GM18861 (cell line): ENCODE data around the gene CRHR2.

ENCODE experiments used
- ATAC-seq: cut with Tn5 transposase; IDR thresholded peaks from one replicate; pipeline ENCODE4 v1.9.1; 2021; ENCODE audit not compliant: unreplicated experiment

Gene CRHR2

DNA sequence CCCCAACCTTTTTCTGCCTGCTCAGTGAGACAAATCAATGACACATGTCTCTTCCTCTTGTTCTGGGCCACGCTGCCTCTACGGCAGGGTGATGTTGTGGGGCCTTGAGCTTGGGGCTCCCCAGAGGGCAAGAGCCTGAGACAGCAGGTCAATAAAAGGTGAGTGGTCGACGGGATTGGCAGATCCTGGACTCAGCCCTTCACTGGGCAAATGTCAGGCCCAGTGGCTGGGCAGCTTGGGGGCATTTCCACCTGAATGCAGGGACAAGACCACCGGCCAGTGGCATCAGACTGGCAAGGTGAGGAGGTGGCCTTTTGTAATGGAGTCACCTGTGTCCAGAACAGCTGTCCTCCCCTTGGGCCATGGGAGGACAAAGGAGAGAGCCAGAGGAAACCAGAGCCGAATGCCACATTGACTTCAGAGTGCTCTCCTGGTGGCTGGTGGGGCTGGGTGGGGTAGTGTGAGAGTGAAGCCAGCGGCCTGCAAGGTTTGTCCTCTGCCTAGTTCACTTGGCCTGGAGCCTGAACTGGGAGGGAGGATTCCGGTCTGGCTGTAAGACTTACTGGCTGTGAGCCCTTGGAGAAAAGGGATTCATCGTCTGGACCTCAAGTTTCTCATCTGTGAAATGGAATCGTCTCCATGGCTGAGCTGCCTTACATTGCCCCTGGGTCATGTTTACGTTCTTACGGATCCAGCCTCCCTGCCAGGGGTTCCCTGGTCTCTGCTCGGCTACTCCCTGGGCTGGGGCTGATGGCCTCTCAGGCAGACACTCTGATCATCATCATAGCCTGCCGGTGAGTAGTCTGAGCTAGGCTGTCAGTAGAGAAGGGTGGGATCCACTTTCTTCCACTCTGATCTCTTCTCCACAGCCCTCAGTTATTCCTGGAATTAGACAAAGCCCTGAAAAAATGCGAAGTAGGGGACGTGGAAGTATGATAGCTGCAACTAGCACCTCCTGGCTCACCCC is 25.4 kb upstream of the CRHR2 start:
- ATAC-seq, result no peak

DNA sequence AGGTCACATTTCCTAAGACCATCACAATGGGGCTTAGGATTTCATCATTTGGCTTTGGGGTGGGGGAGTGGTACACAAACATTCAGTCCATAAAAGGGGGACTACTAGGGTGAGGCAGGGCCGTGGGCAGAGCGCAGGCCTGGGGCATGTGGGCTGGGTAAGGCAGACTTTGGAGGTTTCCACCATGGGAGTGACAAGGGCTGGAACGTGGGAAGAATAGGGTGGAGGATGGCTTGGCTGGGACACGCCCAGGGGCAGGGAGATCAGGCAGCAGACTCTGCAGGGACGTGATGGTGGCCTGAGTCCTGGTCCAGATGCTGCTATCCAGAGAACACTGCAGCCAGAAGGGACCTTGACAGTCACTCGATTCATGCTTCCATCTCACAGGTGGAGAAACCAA is 24.7 kb upstream of the CRHR2 start:
- ATAC-seq, result no peak

DNA sequence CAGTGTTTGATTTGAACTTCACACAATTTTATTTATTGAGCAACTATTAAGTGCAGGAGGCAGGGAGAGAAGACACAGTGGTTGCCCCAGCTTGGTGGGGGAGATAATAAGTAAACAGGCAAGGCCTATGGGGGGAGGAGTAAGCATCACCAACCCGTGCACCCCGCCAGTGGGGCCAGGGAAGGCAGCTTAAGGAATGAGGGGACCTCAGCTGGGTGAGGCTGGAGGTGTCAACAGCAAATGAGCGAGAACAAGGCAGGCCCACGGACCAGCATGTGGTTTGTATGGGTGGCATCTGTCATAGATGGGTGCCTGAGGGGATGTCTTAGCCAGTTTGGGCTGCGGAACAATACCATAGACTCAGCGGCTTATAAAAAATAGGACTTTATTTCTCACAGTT is 24.1 kb upstream of the CRHR2 start:
- ATAC-seq, result no peak

DNA sequence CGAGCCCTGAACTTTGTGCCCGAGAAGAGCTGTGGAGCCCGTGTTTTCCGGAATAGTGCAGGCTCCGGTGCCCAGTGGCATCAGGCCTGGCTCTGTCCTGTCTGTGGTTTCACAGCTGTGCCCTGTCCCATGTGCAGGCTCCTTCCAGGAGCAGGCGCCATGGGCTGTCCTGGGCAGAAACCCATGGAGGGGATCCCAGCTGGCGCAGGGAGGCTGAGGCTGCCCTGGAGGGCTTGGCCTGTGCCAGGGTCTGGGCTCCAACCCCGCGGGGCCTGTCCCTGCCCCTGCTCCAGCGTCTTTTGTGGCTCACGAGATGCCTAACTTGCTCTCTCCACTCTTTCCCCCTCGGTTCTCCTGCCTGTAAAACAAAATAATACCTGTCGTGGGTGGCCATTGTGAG is 23.3 kb upstream of the CRHR2 start:
- ATAC-seq, result no peak

DNA sequence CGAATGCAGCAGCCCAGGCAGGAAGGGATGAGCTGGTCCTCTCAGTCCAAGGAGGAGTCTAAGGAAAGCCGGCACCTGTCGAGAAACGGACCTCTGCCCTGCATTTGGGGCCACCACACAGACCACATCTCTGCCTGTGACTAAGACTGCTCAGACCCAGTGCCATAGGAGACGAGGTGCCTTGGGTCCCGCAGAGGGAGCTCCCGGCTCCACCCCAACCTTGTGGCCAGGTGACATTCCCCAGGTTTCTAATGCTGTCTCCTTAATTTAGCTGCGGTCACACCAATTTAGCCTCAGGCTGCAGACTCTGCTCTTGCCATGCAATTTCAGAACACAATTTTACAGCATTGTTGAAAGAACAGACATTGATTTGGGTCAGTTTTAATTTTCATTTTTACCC is 22.8 kb upstream of the CRHR2 start:
- ATAC-seq, result no peak

DNA sequence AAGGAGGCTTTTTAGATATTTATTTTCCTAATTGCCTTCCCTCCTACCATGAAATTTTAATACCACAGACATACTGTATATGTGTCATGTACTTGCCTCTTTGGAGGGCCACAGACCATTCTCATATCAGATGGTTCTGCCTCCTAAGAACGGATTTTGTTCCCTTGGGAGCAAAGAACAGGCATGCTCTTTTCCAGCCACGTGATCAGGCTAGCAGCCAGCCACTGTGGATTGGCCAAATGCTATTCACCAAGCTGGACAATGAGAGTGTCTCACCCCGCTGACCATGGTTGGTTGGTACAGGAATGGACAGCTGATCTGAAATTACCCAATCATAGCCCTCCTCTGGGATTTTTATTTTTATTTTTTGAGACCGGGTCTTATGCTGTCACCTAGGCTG is 21.5 kb upstream of the CRHR2 start:
- ATAC-seq, result no peak

DNA sequence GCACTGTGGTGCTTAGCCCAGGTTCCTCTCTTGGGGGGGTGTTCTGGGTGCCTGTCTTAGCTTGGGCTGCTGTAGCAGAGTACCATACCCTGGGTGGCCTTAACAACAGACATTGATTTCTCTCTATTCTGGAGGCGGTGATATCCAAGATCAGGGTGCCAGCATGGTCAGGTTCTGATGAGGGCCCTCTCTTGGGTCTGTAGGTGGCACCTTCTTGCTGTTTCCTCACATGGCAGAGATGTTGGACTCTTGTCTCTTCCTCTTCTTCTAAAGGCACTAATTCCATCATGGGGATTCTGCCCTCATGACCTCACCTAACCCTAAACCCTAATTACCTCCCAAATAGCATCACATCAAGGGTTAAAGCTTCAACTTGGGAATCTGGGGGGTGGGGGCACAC is 19.9 kb upstream of the CRHR2 start:
- ATAC-seq, result no peak

DNA sequence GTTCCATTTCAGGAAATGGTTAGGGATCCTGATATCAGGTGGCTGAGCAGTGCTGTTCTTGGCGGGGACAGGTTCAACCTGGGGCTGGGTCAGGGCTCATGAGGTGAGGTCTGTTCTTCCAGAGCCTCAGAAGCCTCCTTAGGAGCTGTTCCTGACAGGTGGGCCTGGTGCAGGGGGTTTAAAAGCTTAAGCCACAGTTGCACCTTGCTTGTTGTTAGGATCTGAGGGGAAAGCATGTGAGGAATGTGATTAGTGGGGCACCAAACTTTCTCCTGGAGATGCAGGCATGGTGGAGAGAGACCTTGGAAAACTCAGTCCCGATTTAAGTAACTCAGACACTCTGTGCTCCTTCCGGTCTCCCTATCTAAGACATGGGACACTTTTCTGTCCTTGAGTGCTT is 18.7 kb upstream of the CRHR2 start:
- ATAC-seq, result no peak

DNA sequence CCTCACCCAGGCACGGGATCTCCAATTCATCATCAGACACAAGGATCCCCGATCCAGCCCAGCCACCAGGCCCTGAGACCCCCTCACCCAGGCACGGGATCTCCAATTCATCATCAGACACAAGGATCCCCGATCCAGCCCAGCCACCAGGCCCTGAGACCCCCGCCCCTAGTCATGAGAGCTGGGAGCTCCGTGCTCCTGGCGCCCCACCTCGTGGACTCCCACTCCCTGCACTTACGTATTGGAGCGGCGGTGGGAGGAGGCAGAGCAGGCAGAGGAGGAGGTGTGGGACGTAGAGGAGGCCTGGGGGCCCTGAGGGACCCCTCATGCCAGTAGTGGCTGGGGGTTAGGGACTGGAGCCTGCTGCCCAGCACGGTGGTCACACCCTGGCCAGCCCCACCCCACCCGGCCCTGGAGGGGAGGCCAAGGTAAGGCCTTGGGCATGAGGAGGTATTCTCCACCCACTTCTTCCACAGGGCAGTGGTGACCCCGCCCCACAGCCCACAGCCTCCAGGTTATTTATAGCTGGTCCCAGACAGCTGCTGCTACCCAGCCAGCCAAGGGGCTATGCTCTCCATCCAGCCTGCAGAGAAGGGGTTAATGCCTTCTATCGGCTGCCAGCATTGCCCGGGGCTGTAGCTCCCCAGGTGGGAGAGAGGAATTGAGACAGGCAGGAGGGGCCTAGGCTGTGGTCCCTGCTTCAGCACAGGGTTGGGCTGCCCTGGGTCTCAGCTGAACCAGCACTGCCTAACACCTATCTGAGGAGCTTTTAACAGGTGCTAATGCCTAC is 17.6 kb upstream of the CRHR2 start:
- ATAC-seq, result no peak

DNA sequence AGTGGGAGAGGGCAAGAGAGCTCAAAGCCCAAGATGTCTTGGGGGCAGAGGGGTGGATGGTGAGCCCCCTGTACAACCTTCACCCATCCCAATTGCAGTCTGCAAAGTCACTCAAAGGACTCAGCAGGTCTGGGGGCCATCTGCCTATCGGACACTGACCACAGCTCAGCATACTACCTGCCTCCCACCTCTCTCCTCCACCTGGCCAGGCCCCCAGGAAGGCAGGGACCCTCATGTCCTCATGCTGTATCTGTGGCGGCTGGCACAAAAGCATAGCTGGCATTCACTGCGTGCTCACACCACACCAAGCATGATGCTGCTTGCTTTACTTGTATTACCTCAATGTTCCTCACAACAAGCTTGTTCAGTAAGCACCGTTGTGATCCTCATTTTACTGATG is 16.2 kb upstream of the CRHR2 start:
- no peak for ATAC-seq

DNA sequence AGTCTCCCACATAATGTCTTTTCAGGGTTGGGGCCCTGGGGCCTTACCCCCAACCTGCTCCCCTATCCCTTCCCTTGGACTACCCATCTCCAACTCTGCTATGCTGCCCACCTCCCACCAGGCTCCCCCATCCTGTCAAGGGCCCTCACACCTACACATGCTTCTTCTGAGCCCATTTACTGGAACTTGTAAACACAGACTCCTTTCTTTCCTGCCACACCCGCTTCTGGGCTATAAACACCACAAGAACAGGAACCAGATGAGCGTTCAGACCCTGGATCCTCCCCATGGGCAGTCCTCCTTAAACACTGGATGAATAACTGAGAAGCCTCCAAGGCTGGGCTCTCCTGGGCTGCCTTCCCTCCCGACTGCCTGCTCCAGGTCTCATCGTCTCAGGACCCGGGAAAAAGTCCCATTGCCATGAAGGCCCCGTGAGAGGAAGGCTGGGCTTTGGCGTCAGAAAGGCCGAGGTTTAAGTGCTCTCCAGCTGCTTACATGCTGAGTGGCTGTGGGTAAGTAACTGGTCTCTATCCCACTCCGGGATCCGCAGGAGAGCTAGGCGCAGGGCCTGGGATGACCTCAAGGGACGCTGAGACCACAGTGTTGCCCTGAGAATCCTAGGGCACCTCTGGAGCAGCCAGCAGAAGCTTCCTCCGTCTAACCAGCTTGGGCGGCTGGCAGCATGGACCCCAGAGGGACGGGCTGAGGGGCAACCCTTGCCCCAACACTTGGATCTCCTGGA is 15.6 kb upstream of the CRHR2 start:
- ATAC-seq, result no peak

DNA sequence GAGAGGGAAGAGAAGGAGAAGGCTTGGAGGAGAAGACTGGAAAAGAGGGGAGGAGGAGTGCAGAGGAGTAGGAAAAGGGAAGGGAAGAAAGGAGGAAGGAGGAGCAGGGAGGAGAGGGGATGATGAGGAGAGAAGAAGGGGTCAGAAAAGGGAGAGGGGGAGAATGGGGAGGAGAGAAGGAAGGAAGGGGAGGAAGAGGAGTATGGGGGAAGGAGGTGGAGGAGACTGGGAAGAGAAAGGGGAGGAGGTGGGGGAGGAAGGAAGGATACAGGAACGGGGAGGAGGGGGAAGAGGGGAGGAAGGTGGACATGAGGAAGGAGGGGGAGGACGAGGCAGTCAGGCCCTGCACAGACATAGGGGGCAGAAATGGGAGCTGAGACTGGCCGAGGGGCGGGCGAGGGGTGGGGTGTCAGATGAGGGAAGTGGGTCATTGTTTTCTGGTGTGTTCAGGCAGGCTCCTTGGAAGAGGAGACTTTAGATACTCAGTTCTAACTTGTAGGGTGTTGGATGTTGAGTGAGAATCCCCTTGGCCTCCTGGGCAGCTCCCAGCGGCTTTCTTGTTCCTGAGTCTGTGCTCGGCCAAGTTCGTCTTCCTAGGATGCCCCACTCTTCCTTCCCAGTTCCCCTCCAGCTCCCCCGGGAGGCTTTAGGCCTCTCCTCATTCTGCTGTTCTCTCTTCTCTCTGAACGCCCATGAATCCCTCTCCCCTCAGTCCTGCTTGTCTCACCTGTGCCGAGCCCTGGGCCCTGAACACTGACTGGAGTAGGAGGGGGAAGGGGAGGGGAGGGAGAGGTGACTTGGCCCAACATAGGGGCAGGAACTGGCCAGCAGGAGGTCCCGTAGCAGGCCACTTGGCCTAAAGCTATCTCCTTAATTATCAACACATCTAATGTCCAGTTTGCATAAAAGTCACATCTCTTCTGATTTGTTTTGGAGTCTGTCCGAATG is 12.8 kb upstream of the CRHR2 start:
- no peak for ATAC-seq

DNA sequence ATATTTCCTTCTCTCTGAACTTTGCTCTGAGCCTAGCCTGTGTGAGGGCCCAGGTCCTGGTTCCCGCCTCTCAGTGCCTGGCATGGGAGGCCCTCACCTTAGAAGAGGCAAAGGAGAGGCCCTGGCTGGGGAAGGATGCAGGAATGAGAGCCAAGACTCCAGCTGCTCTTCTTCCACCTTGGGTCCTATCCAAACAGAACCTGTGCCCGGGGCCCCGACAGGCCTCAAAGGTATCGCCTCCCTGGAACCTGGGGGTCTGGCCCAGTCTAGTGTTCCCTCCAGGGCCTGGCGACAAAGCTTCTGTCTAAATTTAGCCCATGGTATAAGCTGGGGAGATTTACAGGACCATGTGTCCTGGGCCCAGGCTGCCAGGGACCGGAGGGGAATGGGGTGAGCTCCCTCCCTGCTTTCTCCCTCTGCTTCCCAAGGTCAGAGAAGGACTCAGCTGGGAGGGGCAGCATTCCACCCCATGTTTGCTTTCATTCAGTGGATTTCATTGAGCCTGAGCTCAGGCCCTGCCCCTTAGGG is 12.0 kb upstream of the CRHR2 start:
- no peak for ATAC-seq

DNA sequence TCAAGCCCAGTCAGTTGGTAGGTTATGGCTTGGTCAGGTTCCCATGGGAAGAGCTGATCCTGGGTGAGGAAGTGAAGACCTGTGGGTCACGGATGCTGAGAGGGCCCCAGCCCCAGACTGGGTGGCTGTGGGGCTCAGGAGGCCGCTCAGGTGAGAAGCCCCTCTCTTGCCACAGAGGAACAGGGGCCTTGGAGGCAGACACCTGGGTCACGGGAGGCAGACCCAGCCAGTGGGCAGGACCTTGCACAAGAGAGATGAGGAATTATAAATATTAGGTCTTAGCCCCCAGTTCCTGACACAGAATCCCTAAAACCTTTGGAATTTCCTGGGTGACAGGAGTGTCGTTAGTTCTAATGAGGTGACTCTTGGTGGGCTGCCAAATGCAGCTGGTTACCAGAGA is 10.6 kb upstream of the CRHR2 start:
- ATAC-seq, result no peak

DNA sequence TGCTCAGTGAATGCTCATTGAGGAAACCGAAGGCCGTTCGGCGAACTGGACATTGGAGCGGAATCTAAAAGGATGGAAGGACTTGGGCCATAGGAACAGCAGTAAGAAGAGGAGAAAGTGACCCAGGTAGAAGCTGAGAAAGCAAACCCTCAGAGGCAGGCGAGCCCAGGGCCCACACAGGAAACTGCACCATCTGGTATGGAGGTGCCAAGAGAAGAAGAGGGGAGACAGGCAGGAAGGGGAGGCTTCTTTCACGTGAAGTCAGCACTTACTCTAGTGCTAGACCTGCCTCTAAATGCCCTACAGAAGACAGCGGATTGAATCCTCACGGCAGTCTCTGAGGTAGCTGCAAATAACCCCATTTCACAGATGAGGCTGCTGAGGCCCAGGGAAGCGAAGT is 10.2 kb upstream of the CRHR2 start:
- ATAC-seq, result no peak

DNA sequence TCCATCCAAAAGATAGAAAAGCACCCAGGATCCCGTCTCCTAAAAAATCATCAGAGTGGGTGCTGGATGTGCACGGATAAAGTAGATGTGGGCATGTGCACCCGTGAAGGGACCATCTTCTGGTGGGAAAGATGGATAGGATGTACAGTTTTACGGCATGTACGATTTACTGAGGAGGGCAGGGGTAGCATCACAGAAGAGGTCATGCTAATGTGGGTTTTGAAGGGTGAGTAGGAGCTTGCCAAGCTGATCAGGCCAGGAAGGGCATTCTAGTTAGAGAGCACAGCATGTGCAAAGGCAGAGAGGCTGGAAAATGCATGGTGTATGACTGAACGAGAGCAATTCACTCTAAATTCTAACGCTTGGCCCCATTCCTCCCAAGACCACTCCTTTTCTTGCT is 7.8 kb upstream of the CRHR2 start:
- ATAC-seq, result no peak

DNA sequence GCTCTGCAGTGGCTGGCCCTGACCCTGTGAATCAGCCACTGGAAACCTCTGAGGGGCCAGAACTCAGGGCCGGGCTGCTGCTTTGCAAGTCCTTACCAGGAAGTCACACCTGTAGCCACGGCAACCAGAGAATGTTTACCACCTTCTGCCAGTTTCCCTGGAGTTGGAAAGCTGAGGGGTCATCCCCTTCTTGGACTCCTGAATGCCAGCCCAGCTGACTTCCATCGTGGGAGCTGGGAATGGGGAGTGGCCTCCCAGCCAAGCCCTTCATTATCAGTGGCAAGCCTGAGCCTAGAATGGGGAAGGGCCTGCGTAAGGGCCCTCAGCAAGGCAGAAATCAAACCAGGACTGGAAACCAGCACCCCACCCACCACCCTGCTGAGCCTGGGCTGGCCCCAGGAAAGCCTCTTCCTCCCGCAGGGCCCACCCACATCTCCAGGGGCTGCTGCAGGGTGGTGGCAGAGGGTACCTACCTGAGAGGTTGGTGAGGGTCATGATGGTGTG is 6.5 kb upstream of the CRHR2 start:
- no peak for ATAC-seq

DNA sequence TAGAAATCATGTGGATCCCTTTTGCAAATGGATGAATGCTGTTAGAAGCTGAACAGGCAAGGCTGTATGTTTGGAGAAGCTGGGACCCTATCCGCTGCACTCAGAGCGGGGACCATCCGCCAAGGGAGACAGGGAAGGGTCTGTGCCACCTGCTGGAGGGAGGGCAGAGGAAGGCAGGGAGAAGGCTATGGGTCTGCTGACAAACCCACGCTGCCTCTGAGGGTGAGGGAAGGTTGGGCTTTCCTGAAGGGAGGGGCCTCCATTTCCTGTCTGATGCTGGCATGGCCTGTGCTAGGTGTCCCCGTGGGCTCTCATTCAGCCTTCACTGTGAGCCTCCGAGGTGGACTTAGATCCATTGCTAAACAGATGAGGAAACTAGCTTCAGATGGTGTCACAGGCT is 5.3 kb upstream of the CRHR2 start:
- no peak for ATAC-seq

DNA sequence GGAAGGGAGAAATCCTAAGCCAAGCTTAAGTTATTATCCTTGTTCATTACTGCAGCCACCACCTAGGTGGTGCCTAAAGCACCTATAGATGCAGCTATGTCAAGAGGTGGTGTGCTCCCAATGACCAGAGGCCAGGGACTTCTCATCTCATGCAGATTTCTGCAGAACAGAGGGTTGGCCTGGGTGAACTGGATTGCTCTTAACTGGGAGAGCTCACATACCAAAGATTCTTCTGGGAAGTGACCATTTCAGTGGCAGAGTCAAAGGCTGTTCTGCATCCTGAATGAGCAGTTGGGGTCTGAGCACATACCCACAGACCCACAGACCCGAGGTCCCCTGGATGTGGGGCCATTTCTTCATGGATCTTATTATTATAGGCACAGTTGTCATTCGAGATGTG is 2.1 kb upstream of the CRHR2 start:
- no peak for ATAC-seq

DNA sequence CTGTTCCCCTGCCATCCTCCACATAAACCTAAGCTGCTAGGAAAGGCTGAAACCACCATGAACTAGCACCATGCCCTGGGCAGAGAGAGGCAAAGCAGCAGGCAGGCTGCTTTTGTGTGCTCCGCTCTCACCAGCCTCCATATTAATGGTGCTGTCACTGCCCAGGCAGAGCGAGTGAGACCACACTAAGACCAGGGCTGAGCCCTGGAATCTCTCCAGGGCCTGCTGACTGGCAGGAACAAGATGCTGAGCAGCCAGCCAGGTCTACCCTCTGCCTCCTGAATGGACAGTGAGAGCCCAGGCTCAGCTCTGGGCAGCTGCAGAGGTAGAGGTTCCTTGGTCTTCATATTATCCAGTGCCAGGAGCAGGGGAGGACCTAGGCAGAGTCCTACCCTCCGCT is 1.6 kb upstream of the CRHR2 start:
- ATAC-seq, result no peak
